Measurements from ENCODE around the gene PDC. TPM values are rescaled to one million over a fixed set of nuclear protein-coding genes. Genes with fewer than 3 reads are reported as not detected.

The PDC gene
- not detected in 2 replicates for total RNA-seq (2014; rRNA removed; shearing (Covaris generic); ENCODE audit: low replicate concordance)

- Histone ChIP-seq H3K27me3 (no peaks in the 10 kb centered on the region), H3K4me3 (no peak within 1 kb of the TSS), H3K9me3 (no peaks in the 10 kb centered on the region), H3K36me3 (no peaks in the 10 kb centered on the region)
- no peak for DNase-seq
Observed at GRCh38 chr1:186461014-186461413, at the start of gene PDC. Gene PDC, minus strand, starts transcription at chr1:186461114. Its CDS starts 11,655 bp downstream, at chr1:186449459.

DNA sequence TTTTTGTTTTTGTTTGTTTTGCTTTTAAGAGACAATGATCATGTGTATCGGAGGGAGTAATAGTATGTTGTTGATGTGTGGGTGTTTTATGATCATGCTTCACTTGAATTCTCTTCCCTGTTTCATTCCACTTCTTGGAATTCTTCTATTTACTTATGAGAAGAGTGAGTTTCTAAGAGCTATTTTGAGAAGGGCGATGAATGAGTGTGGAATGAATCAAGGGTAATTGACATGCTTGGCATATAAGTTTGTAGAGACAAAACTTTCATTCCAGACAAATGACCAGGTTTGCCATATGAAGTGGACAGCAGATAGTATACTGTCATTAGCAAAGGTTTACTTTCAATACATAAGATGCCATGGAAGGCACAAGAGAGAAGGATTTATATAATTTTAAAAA, 42.3 kb upstream of the PDC start:
- Histone ChIP-seq H3K9me3 (peaks cover 4% of the 10 kb centered on the region), H3K27me3 (no peaks in the 10 kb centered on the region), H3K36me3 (no peaks in the 10 kb centered on the region), H3K4me3 (no peak overlapping the region)
- DNase-seq: no peak

- no peak for DNase-seq
- Histone ChIP-seq H3K36me3 (no peaks in the 10 kb centered on the region), H3K4me3 (no peak overlapping the region), H3K9me3 (peaks cover 4% of the 10 kb centered on the region), H3K27me3 (no peaks in the 10 kb centered on the region)
Observed at GRCh38 chr1:186502087-186502486, 41.2 kb upstream of the PDC start.

- no peak for DNase-seq
- peaks cover 3% of the 10 kb centered on the region; the same call in 1 of the 2 replicates for H3K9me3 ChIP-seq
- no peak overlapping the region for H3K4me3 ChIP-seq
Observed at GRCh38 chr1:186500804-186501203, 39.9 kb upstream of the PDC start.

GRCh38 chr1:186499571-186499970, 38.7 kb upstream of the PDC start:
- H3K9me3 ChIP-seq: no peaks in the 10 kb centered on the region
- no peak overlapping the region for H3K4me3 ChIP-seq
- DNase-seq: no peak
- no peaks in the 10 kb centered on the region for H3K36me3 ChIP-seq
- H3K27me3 ChIP-seq: no peaks in the 10 kb centered on the region

More at GRCh38 chr1:186500804-186501203, 39.9 kb upstream of the PDC start:
- H3K36me3 ChIP-seq: no peaks in the 10 kb centered on the region
- no peaks in the 10 kb centered on the region for H3K27me3 ChIP-seq

GRCh38 chr1:186498695-186499389, 37.9 kb upstream of the PDC start:
- no peak for DNase-seq
- Histone ChIP-seq H3K4me3 (no peak overlapping the region), H3K36me3 (no peaks in the 10 kb centered on the region)

GRCh38 chr1:186498071-186498470, 37.2 kb upstream of the PDC start:
- H3K9me3 ChIP-seq: no peaks in the 10 kb centered on the region
- no peak for DNase-seq
- no peaks in the 10 kb centered on the region for H3K36me3 ChIP-seq
- no peak overlapping the region for H3K4me3 ChIP-seq
- no peaks in the 10 kb centered on the region for H3K27me3 ChIP-seq

More at GRCh38 chr1:186498695-186499389, 37.9 kb upstream of the PDC start:
- H3K27me3 ChIP-seq: no peaks in the 10 kb centered on the region
- H3K9me3 ChIP-seq: no peaks in the 10 kb centered on the region

- Histone ChIP-seq H3K36me3 (no peaks in the 10 kb centered on the region), H3K27me3 (no peaks in the 10 kb centered on the region), H3K9me3 (no peaks in the 10 kb centered on the region), H3K4me3 (no peak overlapping the region)
- DNase-seq: no peak
Observed at GRCh38 chr1:186497651-186498050, 36.7 kb upstream of the PDC start.

- H3K4me3 ChIP-seq: no peak overlapping the region
- H3K36me3 ChIP-seq: no peaks in the 10 kb centered on the region
- H3K9me3 ChIP-seq: no peaks in the 10 kb centered on the region
- DNase-seq: no peak
- H3K27me3 ChIP-seq: no peaks in the 10 kb centered on the region
Observed at GRCh38 chr1:186496171-186496851, 35.4 kb upstream of the PDC start.

DNA sequence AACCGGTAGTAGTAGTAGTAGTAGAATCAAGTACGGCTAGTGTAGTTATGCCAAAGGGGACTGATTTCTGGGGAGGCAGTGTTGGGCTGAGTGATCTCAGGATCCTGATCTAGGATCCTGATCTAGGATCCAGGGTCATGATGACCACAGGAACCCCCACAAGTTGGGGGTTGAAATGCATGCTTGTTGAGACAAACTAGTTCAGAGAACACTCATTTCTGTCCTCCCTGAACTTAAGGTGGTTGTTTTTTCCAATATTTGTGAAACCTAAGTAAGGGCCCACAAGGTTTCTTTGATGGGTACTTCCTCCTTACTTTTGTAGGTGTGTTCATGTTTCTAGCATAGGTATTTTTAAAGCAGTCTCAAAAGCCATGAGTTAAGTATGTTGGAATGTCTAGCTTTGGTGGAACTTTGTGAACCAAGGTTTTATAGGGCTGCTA, 33.9 kb upstream of the PDC start:
- Histone ChIP-seq H3K36me3 (no peaks in the 10 kb centered on the region), H3K27me3 (no peaks in the 10 kb centered on the region), H3K9me3 (no peaks in the 10 kb centered on the region), H3K4me3 (no peak overlapping the region)
- no peak for DNase-seq

DNA sequence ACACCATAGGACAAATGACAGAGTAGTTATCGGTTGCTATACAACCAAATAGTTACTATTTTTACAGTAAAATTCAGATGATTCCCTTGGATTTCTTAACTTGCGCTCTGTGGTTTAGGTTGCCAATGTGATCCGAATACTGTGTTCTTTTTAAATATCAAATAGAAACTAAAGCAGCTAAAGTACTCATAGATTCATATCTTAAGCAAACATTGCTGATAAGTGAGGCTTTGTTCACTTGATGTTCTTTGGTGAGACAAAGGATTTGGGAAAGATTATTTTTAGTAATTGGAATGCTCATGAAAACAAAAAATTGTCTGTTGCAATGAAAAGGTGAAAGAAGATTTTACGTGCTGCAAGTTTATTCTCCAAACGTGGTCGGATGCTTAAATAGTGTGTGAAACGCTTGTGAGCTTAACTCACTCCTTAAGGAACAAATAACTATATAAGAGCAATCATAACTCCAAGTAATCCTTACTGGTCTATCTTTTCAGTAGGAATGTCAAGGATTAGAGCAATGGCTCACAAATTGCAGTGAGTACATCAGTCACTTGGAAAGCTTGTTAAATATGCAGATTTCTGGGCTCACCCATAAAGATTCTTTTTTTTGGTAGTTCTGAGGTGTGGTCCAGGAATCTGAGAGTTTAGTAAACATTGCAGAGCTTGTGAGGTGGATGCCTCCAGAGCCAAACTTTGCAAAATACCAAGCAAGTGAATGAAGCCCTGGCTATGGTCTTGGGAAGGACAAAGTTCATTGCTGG, 31.8 kb upstream of the PDC start:
- H3K9me3 ChIP-seq: no peaks in the 10 kb centered on the region
- H3K36me3 ChIP-seq: no peaks in the 10 kb centered on the region
- no peak for DNase-seq
- no peak overlapping the region for H3K4me3 ChIP-seq
- no peaks in the 10 kb centered on the region for H3K27me3 ChIP-seq

DNA sequence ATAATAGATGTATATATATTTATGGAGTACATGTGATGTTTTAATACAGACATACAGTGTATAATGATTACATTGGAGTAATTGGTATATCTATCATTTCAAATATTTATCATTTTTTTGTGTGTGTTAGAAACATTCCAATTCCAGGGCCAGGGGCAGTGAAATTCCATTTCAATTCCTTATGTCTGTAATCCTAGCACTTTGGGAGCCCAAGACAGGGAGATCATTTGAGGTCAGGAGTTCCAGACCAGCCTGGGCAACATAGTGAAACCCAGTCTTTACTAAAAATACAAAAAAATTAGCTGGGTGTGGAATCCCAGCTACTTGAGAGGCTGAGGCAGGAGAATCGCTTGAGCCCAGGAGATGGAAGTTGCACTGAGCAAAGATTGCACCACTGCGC, 30.4 kb upstream of the PDC start:
- Histone ChIP-seq H3K36me3 (no peaks in the 10 kb centered on the region), H3K27me3 (no peaks in the 10 kb centered on the region), H3K4me3 (no peak overlapping the region), H3K9me3 (no peaks in the 10 kb centered on the region)
- no peak for DNase-seq

DNA sequence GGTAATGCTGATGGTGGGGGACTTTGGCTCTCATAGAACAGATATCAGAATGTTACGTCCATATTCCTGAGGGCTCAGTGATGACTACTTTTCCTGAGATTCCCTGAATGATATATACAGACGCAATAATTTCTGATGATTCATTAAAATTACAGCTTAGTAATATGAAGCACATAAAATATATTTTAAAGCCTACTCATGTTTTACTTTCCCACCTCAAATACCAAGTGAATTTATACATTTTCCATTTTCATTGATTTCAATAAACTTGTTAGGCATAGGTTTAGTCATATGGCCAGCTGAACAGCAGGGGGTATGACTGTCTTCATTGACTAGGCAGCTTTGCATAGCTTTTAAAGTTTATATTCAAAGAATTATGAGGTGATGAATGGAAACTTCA, 26.2 kb upstream of the PDC start:
- Histone ChIP-seq H3K9me3 (no peaks in the 10 kb centered on the region), H3K4me3 (no peak overlapping the region), H3K36me3 (no peaks in the 10 kb centered on the region), H3K27me3 (no peaks in the 10 kb centered on the region)
- peak; percentile 83 for DNase-seq

- H3K36me3 ChIP-seq: no peaks in the 10 kb centered on the region
- H3K9me3 ChIP-seq: no peaks in the 10 kb centered on the region
- H3K4me3 ChIP-seq: no peak overlapping the region
- DNase-seq: no peak
- no peaks in the 10 kb centered on the region for H3K27me3 ChIP-seq
Observed at GRCh38 chr1:186486061-186486460, 25.1 kb upstream of the PDC start.

GRCh38 chr1:186483561-186483960, 22.6 kb upstream of the PDC start:
- DNase-seq: no peak
- Histone ChIP-seq H3K9me3 (no peaks in the 10 kb centered on the region), H3K27me3 (no peaks in the 10 kb centered on the region), H3K4me3 (no peak overlapping the region), H3K36me3 (no peaks in the 10 kb centered on the region)

DNA sequence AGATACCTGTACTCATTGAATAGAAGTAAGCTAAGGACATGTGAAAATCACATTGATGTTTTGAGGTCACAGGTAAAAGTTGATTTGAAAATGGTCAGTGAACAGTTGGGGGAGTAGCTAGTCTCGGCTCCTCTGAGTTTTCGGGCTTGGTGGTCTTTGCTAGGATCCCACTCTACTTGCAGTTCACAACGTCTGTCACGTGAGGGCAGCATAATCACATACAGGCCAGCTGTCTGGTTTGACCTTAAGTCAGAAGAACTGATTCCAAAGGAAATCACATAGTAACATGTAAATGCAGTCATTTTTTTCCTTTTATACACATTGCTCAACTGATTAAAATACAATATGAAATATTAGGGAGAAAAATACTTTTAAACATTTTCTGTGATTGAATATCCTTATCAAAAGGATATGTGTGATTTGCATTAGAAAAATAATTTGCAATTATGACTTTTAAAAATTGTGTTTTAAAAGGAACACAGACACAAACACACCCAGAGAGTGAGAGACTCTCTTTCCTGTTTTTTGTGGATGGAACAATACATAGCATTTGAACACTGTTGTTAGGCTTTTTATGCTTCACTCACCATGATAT, 21.8 kb upstream of the PDC start:
- H3K27me3 ChIP-seq: no peaks in the 10 kb centered on the region
- H3K9me3 ChIP-seq: no peaks in the 10 kb centered on the region
- H3K4me3 ChIP-seq: no peak overlapping the region
- peak; percentile 57 for DNase-seq
- no peaks in the 10 kb centered on the region for H3K36me3 ChIP-seq

GRCh38 chr1:186481303-186481888, 20.5 kb upstream of the PDC start:
- DNase-seq: no peak
- H3K4me3 ChIP-seq: no peak overlapping the region
- no peaks in the 10 kb centered on the region for H3K9me3 ChIP-seq
- no peaks in the 10 kb centered on the region for H3K27me3 ChIP-seq
- no peaks in the 10 kb centered on the region for H3K36me3 ChIP-seq
